HCT116 (cell line): ENCODE results near the gene GABBR2. TPM values are rescaled to one million over a fixed set of nuclear protein-coding genes. Genes with fewer than 3 reads are reported as not detected.
A peak's percentile ranks its signal among the peaks of the same experiment; 100 is the strongest.

Experiments used
- ATAC-seq: fragments of 200-7000 bp; cut with Tn5 transposase; 2 replicates; pipeline ENCODE4 v1.9.1; 2020; ENCODE audit warnings: mild to moderate bottlenecking, moderate library complexity
- BruUV-seq: library from RNA; stranded (reverse); fragments of 400-500 nt; replicated peaks from 2 replicates; lab custom pipeline; 2021; lab: Mats Ljungman, UMichigan
- CTCF ChIA-PET: fragments of 300-600 bp; sonication (Branson Sonifier 250); formaldehyde crosslinking; loops from one replicate; lab custom pipeline; 2021; ENCODE audit warnings: antibody characterized with exemption; lab: Charles Lee
- POLR2A ChIA-PET: fragments of 300-600, 350-600 bp; sonication (Branson Sonifier 250); formaldehyde crosslinking; loops from one replicate; lab custom pipeline; 2021; ENCODE audit warnings: antibody characterized with exemption; lab: Charles Lee
- RAD21 ChIA-PET, 2 experiments: fragments of 300-600 bp; sonication (Branson Sonifier 250); formaldehyde crosslinking; loops; one replicate each; lab custom pipeline; 2023; ENCODE audit warnings: low total read pairs in 2 of 2; ENCODE audit not compliant: uncharacterized antibody in 2 of 2, unreplicated experiment in 2 of 2, low non-redundant PET in 1 of 2; lab: Charles Lee
- DNase-seq: peaks from one replicate; pipeline ENCODE4 v3.0.0-alpha.2; 2010; ENCODE audit warnings: low read depth, low spot score
- H2AFZ ChIP-seq: fragments of 200-600 bp; shearing (Covaris generic), sonication (generic); 2 replicates; pipeline ENCODE4 v1.6.1; 2017; ENCODE audit warnings: low read depth, mixed run types, mixed read lengths, antibody characterized with exemption, low read length; ENCODE audit not compliant: poor library complexity, severe bottlenecking
- H3K27ac ChIP-seq: 2 replicates; pipeline ENCODE4 v1.5.1; 2012; ENCODE audit warnings: low read depth, low read length
- H3K27me3 ChIP-seq: fragments of 200-600 bp; sonication (generic); 2 replicates; pipeline ENCODE4 v1.6.1; 2016; ENCODE audit warnings: mixed run types, low read length, mixed read lengths; ENCODE audit not compliant: insufficient read depth
- H3K36me3 ChIP-seq, 2 experiments: fragments of 200-500 bp in 1 of 2; fragments of 200-600 bp in 1 of 2; sonication (Bioruptor generic) in 1 of 2; sonication (generic) in 1 of 2; 2 replicates each; pipeline versions ENCODE4 v1.5.1 to v1.6.1; 2014 to 2016; ENCODE audit warnings: low read length in 2 of 2, inconsistent platforms in 1 of 2, mixed read lengths in 1 of 2, mixed run types in 1 of 2; ENCODE audit not compliant: insufficient read depth in 2 of 2, control insufficient read depth in 1 of 2
- H3K4me1 ChIP-seq, 2 experiments: fragments of 200-600 bp in 1 of 2; sonication (generic) in 1 of 2; 2 replicates each; pipeline versions ENCODE4 v1.5.1 to v1.6.1; 2012 to 2017; ENCODE audit warnings: low read length in 2 of 2, inconsistent platforms in 1 of 2, mild to moderate bottlenecking in 1 of 2, mixed read lengths in 1 of 2, mixed run types in 1 of 2, moderate library complexity in 1 of 2; ENCODE audit not compliant: insufficient read depth in 2 of 2, control insufficient read depth in 1 of 2
- H3K4me2 ChIP-seq: fragments of 200-600 bp; sonication (generic); 2 replicates; pipeline ENCODE4 v1.6.1; 2017; ENCODE audit warnings: mixed run types, low read length, mixed read lengths
- H3K4me3 ChIP-seq, 2 experiments: fragments of 200-600 bp in 1 of 2; sonication (generic) in 1 of 2; replicated peaks in 1 of 2; 2 replicates each; pipeline ENCODE4 v1.5.1; 2011 to 2016; ENCODE audit warnings: low read length in 2 of 2, control low read depth in 1 of 2, low read depth in 1 of 2, mild to moderate bottlenecking in 1 of 2, mixed read lengths in 1 of 2, mixed run types in 1 of 2
- H3K79me2 ChIP-seq: fragments of 200-600 bp; sonication (generic); 2 replicates; pipeline ENCODE4 v1.6.1; 2017; ENCODE audit warnings: mild to moderate bottlenecking, mixed run types, low read length, moderate library complexity, mixed read lengths; ENCODE audit not compliant: insufficient read depth
- H3K9ac ChIP-seq: fragments of 200-600 bp; sonication (generic); 2 replicates; pipeline ENCODE4 v1.6.1; 2016; ENCODE audit warnings: low read length, mixed read lengths
- H3K9me2 ChIP-seq: fragments of 200-600 bp; sonication (generic), shearing (Covaris generic); 2 replicates; pipeline ENCODE4 v1.6.1; 2017; ENCODE audit warnings: mixed run types, mild to moderate bottlenecking, moderate library complexity; ENCODE audit not compliant: insufficient read depth
- H3K9me3 ChIP-seq, 2 experiments: fragments of 200-500 bp in 1 of 2; fragments of 200-600 bp in 1 of 2; sonication (Bioruptor generic) in 1 of 2; sonication (generic) in 1 of 2; 2 replicates each; pipeline ENCODE4 v1.6.1; 2014 to 2017; ENCODE audit warnings: low read length in 2 of 2, mixed read lengths in 2 of 2, inconsistent platforms in 1 of 2, low read depth in 1 of 2, mild to moderate bottlenecking in 1 of 2, mixed run types in 1 of 2, moderate library complexity in 1 of 2; ENCODE audit not compliant: control insufficient read depth in 1 of 2, insufficient read depth in 1 of 2
- H4K20me1 ChIP-seq: fragments of 200-600 bp; sonication (generic), shearing (Covaris generic); 2 replicates; pipeline ENCODE4 v1.6.1; 2017; ENCODE audit warnings: mixed run types, mild to moderate bottlenecking, moderate library complexity; ENCODE audit not compliant: insufficient read depth
- EGR1 ChIP-seq: IDR thresholded peaks from 2 replicates; pipeline ENCODE4 v1.6.1; 2012; ENCODE audit warnings: low read depth
- EZH2 ChIP-seq: fragments of 200-600 bp; sonication (generic); IDR thresholded peaks from 2 replicates; pipeline ENCODE4 v1.6.1; 2017; ENCODE audit warnings: antibody characterized with exemption, mixed run types
- EZH2phosphoT487 ChIP-seq: fragments of 200-600 bp; IDR thresholded peaks from 2 replicates; pipeline ENCODE4 v1.6.1; 2018; ENCODE audit warnings: antibody characterized with exemption, borderline replicate concordance
- POLR2A ChIP-seq: IDR thresholded peaks from 2 replicates; pipeline ENCODE4 v1.7.0; 2011; ENCODE audit warnings: borderline replicate concordance; ENCODE audit not compliant: insufficient read depth, insufficient read length; ENCODE audit errors: extremely low read depth
- POLR2AphosphoS5 ChIP-seq: IDR thresholded peaks from 2 replicates; pipeline ENCODE4 v1.6.1; 2011; ENCODE audit warnings: mild to moderate bottlenecking, low read depth, low read length, moderate library complexity
- SP1 ChIP-seq: IDR thresholded peaks from 2 replicates; pipeline ENCODE4 v1.6.1; 2012; ENCODE audit warnings: low read depth
- SRF ChIP-seq: IDR thresholded peaks from 2 replicates; pipeline ENCODE4 v1.6.1; 2012; ENCODE audit warnings: low read depth
- TCF7L2 ChIP-seq: IDR thresholded peaks from 2 replicates; pipeline ENCODE4 v1.7.0; 2011; ENCODE audit warnings: borderline replicate concordance, inconsistent platforms; ENCODE audit not compliant: insufficient read depth, insufficient read length; ENCODE audit errors: extremely low read depth
- YY1 ChIP-seq: IDR thresholded peaks from 2 replicates; pipeline ENCODE4 v1.6.1; 2011; ENCODE audit warnings: low read length, low read depth, moderate library complexity, mild to moderate bottlenecking; ENCODE audit not compliant: insufficient replicate concordance; ENCODE audit errors: extremely low read depth
- ZFX ChIP-seq: fragments of 450-650 bp; IDR thresholded peaks from 2 replicates; pipeline ENCODE4 v1.6.1; 2017
- intact Hi-C: fragments of 100-400 bp; cut with micrococcal nuclease; formaldehyde crosslinking; loops from 2 replicates; pipeline ENCODE4 v1.10.0; 2022
- total RNA-seq: library from RNA; stranded (reverse); gene quantifications from one replicate; pipeline ENCODE4 v1.2.1, GENCODE V29; 2021; ENCODE audit not compliant: unreplicated experiment
- TF ChIP-seq, protein P1 (sequence below): IDR thresholded peaks from 2 replicates; pipeline ENCODE4 v1.6.1; 2012
- TF ChIP-seq, protein P2 (sequence below), 3 experiments: fragments of 200-600 bp in 1 of 3; sonication (generic) in 1 of 3; IDR thresholded peaks in 2 of 3; conservative IDR thresholded peaks in 1 of 3; 2 replicates each; pipeline ENCODE4 v1.5.1; 2012 to 2017; ENCODE audit warnings: low read depth in 2 of 3, low read length in 2 of 3, antibody characterized with exemption in 1 of 3, borderline replicate concordance in 1 of 3, control low read depth in 1 of 3, mild to moderate bottlenecking in 1 of 3, mixed read lengths in 1 of 3, mixed run types in 1 of 3, moderate library complexity in 1 of 3; ENCODE audit not compliant: insufficient read depth in 1 of 3
- TF ChIP-seq, protein P3 (sequence below): IDR thresholded peaks from 2 replicates; pipeline ENCODE4 v1.6.1; 2011; ENCODE audit warnings: mild to moderate bottlenecking, low read length, moderate library complexity; ENCODE audit not compliant: insufficient replicate concordance; ENCODE audit errors: extremely low read depth

Gene GABBR2
- total RNA-seq, 1 experiment from 2014 or later = 0.15 TPM

DNA sequence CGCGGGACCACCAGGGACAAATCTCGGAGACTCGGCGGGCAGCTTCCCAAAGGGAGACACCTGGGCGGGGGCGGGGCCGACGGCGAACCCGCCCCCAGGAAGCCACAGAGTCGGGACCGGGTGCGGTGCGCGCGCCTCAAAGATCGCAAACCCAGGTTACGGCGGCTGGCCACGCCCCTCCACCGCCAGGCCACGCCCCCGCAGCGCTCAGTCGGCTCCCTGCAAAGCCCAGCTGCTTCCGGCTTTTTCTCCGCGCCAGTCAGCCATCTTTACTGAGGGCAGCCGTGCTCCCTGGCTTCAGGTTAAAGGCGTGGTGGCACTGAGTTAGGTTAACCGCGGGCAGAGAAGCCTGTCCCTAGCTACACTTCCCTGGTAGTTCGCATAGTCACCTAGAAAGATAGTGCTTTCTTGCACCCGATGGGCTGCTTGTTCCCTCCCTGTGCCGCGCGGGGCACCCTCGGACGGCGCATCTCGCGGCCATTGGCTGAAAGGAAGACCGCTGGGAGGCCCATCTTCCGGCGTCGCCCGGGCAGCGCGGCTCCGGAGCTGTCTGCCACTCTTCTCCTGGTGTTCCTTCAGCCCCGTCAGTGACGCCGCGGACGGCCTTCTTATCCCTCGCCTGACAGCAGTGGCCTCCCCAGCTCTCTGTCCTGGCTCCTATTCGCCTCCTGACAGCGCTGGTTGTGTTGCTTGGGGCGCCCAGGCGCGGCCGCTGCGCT, 453.0 kb downstream of the GABBR2 start, which contains the start of gene TBC1D2:
Gene TBC1D2 (minus strand): TSS at position 72 of the 719 bp plus-strand sequence. CDS start 108 bp downstream, outside the sequence.
- no TSS peak for BruUV-seq

More for the DNA sequence above, 453.0 kb downstream of the GABBR2 start, which contains the start of gene TBC1D2:
- no peaks in the 10 kb centered on the region for H3K9me2 ChIP-seq
- TF ChIP-seq EZH2phosphoT487 (no peak), TCF7L2 (peak; percentile 74), POLR2A (peak; percentile 47), EGR1 (no peak), SRF (no peak), EZH2 (no peak), POLR2AphosphoS5 (peak; percentile 73), YY1 (peak; percentile 99), ZFX (peak; percentile 80), SP1 (no peak)
- TF ChIP-seq, protein P1, sequence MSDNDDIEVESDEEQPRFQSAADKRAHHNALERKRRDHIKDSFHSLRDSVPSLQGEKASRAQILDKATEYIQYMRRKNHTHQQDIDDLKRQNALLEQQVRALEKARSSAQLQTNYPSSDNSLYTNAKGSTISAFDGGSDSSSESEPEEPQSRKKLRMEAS = no peak
- TF ChIP-seq, protein P2, sequence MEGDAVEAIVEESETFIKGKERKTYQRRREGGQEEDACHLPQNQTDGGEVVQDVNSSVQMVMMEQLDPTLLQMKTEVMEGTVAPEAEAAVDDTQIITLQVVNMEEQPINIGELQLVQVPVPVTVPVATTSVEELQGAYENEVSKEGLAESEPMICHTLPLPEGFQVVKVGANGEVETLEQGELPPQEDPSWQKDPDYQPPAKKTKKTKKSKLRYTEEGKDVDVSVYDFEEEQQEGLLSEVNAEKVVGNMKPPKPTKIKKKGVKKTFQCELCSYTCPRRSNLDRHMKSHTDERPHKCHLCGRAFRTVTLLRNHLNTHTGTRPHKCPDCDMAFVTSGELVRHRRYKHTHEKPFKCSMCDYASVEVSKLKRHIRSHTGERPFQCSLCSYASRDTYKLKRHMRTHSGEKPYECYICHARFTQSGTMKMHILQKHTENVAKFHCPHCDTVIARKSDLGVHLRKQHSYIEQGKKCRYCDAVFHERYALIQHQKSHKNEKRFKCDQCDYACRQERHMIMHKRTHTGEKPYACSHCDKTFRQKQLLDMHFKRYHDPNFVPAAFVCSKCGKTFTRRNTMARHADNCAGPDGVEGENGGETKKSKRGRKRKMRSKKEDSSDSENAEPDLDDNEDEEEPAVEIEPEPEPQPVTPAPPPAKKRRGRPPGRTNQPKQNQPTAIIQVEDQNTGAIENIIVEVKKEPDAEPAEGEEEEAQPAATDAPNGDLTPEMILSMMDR (IDR thresholded peaks at IDR 0.05 in 2 of 3, conservative IDR thresholded peaks at IDR 0.05 in 1 of 3; ENCODE audit: borderline replicate concordance in 1 of 3, insufficient read depth in 1 of 3, low read depth in 2 of 3, low read length in 2 of 3) = no peak; a peak in 2 of 6 replicates
- TF ChIP-seq, protein P3, sequence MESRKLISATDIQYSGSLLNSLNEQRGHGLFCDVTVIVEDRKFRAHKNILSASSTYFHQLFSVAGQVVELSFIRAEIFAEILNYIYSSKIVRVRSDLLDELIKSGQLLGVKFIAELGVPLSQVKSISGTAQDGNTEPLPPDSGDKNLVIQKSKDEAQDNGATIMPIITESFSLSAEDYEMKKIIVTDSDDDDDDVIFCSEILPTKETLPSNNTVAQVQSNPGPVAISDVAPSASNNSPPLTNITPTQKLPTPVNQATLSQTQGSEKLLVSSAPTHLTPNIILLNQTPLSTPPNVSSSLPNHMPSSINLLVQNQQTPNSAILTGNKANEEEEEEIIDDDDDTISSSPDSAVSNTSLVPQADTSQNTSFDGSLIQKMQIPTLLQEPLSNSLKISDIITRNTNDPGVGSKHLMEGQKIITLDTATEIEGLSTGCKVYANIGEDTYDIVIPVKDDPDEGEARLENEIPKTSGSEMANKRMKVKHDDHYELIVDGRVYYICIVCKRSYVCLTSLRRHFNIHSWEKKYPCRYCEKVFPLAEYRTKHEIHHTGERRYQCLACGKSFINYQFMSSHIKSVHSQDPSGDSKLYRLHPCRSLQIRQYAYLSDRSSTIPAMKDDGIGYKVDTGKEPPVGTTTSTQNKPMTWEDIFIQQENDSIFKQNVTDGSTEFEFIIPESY = no peak
- peak within 1 kb of the TSS; percentile 77 to 96 for H3K4me3 ChIP-seq
- no peaks in the 10 kb centered on the region for H4K20me1 ChIP-seq
- intact Hi-C loops = no loop called here
- DNase-seq (peak; percentile 89), ATAC-seq (peak; percentile 84)
- H3K9me3 ChIP-seq = no peaks in the 10 kb centered on the region
- no peaks in the 10 kb centered on the region for H3K27me3 ChIP-seq
- H3K9ac ChIP-seq = peak within 1 kb of the TSS; percentile 69
- H3K27ac ChIP-seq = peak within 1 kb of the TSS; percentile 90
- H3K4me2 ChIP-seq = peak within 1 kb of the TSS; percentile 85
- H3K36me3 ChIP-seq = no peaks in the 10 kb centered on the region
- CTCF ChIA-PET = interaction anchor here (0.8 to 1.6 kb wide), 9 partner anchors 8 to 333 kb away, joined by 3 to 6 read pairs (median 3); partner anchors contain the start of gene TRMO
- peak within 1 kb of the TSS; percentile 96 for H2AFZ ChIP-seq
- H3K79me2 ChIP-seq = peaks cover 15% of the 10 kb centered on the region; the same call in 1 of the 2 replicates
- RAD21 ChIA-PET = no interaction called here
- POLR2A ChIA-PET = interaction anchor here (0.8 to 2.2 kb wide), 4 partner anchors 21 to 333 kb away, joined by 3 to 7 read pairs (median 5); partner anchors contain the start of gene NANS
- H3K4me1 ChIP-seq = peaks cover 35 to 49% of the 10 kb centered on the region in 2 experiments
